BJ (cell line): ENCODE data around the gene PDE4A. TPM values are rescaled to one million over a fixed set of nuclear protein-coding genes. Genes with fewer than 3 reads are reported as not detected.
A peak's percentile ranks its signal among the peaks of the same experiment; 100 is the strongest.

ENCODE experiments used
- CTCF ChIA-PET: fragments of 350-600 bp; formaldehyde crosslinking; extraction: SDS; loops from one replicate; lab custom pipeline; 2021; ENCODE audit warnings: antibody characterized with exemption, inconsistent platforms; lab: Yijun Ruan, JAX
- POLR2A ChIA-PET: fragments of 300-600 bp; sonication (Branson Sonifier 250); formaldehyde crosslinking; extraction: SDS; loops from one replicate; lab custom pipeline; 2021; ENCODE audit warnings: antibody characterized with exemption; lab: Charles Lee
- DNase-seq: peaks from one replicate; pipeline ENCODE4 v3.0.0-alpha.2; 2011; ENCODE audit warnings: low read depth
- H3K27me3 ChIP-seq: 2 replicates; pipeline ENCODE4 v1.6.0; 2011; ENCODE audit warnings: low read length; ENCODE audit not compliant: control insufficient read depth, insufficient read depth
- H3K36me3 ChIP-seq: 2 replicates; pipeline ENCODE4 v1.5.1; 2011; ENCODE audit warnings: low read length; ENCODE audit not compliant: control insufficient read depth, insufficient read depth
- H3K4me3 ChIP-seq: 2 replicates; pipeline ENCODE4 v1.5.1; 2011; ENCODE audit warnings: low read depth, mild to moderate bottlenecking, control low read depth, low read length
- polyA plus RNA-seq: library from polyadenylated mRNA; depleted of rRNA; stranded (reverse); fragments of >200 nt; gene quantifications from 2 replicates; pipeline ENCODE4 v1.2.3, GENCODE V29; 2011
- TF ChIP-seq, protein P1 (sequence below): IDR thresholded peaks from 2 replicates; pipeline ENCODE4 v1.5.1; 2011; ENCODE audit warnings: low read depth, mild to moderate bottlenecking, control low read depth, inconsistent platforms, low read length, moderate library complexity; ENCODE audit not compliant: insufficient read depth

The PDE4A gene
- polyA plus RNA-seq, 1 experiment: 4.2 TPM

DNA sequence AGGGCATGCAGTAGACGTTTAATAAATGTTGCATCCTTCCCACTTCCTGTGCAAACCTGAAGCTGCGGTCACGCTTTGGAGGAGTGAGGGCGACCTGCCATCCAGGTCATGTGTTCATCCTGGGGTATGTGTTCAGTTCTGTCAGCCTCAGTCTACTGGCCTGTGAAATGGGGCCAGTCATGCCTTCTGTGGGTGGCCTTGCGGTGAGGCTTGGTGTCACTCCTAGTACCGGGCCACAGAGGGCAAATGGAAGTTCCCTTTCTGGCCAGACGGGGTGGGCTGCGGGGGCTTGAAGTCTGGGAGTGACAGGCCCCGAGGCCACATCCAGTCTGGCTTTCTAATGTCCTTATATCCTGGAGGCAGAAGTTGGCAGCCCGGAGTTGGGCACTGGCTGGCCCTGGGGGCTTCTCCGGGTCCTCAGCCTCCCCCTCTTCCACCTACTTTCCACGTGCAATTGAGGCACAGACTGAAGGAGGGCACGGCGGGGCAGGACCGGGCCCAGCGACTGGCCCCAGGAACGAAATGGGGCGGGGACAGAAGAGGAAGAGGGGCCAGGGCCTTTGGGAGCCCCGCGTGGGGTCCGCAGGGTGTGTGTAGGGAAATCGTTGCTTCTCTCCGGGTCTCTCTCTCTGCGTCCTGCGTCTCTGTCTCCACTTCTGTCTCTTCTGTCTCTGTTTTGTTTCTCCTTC lies 11.1 kb downstream of the PDE4A start:
- DNase-seq: no peak
- ChIA-PET CTCF (interaction anchor here (0.9 to 6.5 kb wide), 5 partner anchors 15 to 142 kb away, joined by 3 to 69 read pairs (median 3); no protein-coding TSS in a partner anchor), POLR2A (no interaction called here)
- Histone ChIP-seq H3K27me3 (peaks cover 7% of the 10 kb centered on the region), H3K4me3 (peak overlapping the region; percentile 59), H3K36me3 (peaks cover 2% of the 10 kb centered on the region; the same call in 1 of the 2 replicates)
- TF ChIP-seq, protein P1, sequence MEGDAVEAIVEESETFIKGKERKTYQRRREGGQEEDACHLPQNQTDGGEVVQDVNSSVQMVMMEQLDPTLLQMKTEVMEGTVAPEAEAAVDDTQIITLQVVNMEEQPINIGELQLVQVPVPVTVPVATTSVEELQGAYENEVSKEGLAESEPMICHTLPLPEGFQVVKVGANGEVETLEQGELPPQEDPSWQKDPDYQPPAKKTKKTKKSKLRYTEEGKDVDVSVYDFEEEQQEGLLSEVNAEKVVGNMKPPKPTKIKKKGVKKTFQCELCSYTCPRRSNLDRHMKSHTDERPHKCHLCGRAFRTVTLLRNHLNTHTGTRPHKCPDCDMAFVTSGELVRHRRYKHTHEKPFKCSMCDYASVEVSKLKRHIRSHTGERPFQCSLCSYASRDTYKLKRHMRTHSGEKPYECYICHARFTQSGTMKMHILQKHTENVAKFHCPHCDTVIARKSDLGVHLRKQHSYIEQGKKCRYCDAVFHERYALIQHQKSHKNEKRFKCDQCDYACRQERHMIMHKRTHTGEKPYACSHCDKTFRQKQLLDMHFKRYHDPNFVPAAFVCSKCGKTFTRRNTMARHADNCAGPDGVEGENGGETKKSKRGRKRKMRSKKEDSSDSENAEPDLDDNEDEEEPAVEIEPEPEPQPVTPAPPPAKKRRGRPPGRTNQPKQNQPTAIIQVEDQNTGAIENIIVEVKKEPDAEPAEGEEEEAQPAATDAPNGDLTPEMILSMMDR: no peak

DNA sequence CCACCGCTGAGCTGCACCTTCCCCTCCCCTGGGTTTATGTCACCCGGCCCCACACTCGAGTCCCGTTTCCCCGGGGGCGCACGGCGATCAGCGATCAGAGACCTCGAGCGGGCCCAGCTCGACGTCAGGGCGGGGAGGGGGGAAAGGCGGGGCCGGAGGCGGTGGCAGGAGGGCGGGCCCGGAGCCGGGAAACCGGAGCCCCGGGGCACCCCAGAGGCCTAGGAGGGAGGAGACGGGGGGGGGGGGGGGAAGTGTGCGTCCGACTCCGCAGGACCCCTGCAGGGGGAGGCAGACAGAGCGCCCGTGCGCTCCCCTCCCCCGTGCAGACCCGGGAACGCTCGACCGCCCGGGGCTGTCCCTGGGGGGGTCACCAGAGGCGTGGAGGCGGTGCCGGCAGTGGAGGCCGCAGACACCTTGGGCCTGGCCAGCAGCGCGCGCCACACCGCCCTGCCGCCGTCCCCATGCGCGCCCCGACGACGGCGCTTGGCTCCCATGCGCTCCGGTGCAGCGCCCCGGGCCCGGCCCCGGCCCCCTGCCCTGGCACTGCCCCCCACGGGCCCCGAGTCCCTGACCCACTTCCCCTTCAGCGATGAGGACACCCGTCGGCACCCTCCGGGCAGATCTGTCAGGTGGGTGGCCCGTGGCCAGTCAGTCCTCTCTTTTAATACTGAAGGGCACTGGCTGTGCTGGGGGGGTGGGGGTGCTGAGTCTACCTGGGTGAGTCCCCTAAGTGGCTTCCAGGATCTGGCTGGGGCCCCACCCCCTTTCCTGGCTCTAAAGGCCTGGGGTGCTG lies 11.8 kb downstream of the PDE4A start:
- CTCF ChIA-PET: interaction anchor here (0.9 to 2.3 kb wide), 6 partner anchors 9 to 141 kb away, joined by 3 to 7 read pairs (median 3); no protein-coding TSS in a partner anchor
- POLR2A ChIA-PET: no interaction called here
- DNase-seq: no peak
- TF ChIP-seq, protein P1: no peak
- Histone ChIP-seq H3K4me3 (peak overlapping the region; percentile 59), H3K27me3 (peaks cover 7% of the 10 kb centered on the region), H3K36me3 (peaks cover 2% of the 10 kb centered on the region; the same call in 1 of the 2 replicates)

DNA sequence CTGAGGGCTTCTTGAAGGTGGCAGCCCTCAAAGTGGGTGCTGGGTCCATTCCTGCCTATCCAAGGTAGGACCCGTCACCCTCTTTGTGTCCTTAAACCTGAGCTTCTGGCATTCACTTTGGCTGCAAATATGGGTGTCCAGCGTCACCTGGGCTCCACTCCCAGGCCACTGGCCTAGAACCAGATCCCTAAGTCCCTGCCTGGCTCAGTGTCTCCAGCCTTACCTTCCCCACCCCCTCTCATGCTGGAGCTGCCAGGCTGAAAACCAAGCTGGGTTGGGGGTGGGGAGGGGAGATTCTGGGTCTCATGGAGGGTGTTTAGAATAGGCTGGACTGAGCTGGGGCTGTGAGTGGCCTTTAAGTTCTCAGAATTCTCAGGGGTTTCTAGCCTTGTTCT lies 12.4 kb downstream of the PDE4A start:
- peak overlapping the region; percentile 59 for H3K4me3 ChIP-seq
- POLR2A ChIA-PET: no interaction called here
- TF ChIP-seq, protein P1: no peak
- no peak for DNase-seq
- H3K27me3 ChIP-seq: peaks cover 7% of the 10 kb centered on the region
- CTCF ChIA-PET: interaction anchor here (1.2 to 2.3 kb wide), 2 partner anchors 9 to 25 kb away, joined by 3 to 7 read pairs; no protein-coding TSS in a partner anchor
- peaks cover 2% of the 10 kb centered on the region; the same call in 1 of the 2 replicates for H3K36me3 ChIP-seq

DNA sequence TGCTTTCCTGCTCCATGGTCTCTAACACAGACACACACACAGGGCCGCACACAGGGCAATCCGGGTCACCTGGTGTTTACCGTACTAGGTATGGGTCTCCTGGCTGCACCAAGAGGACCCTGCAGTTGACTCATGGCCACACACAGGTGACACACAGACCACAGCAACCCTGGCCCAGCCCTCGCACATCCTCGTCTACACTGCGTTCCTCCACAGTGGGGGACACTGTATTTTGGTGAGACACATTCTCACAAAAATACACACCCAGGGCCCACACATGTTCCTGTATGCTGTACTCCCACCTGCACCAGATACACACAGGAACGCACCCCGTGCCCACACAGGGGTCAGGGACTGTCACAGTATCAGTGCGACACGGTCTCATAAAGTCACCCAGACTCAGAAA lies 12.8 kb downstream of the PDE4A start:
- Histone ChIP-seq H3K4me3 (no peak overlapping the region), H3K27me3 (peaks cover 7% of the 10 kb centered on the region), H3K36me3 (peaks cover 2% of the 10 kb centered on the region; the same call in 1 of the 2 replicates)
- CTCF ChIA-PET: interaction anchor here (1.2 to 2.3 kb wide), 2 partner anchors 10 to 25 kb away, joined by 3 to 7 read pairs; no protein-coding TSS in a partner anchor
- TF ChIP-seq, protein P1: no peak
- POLR2A ChIA-PET: no interaction called here
- DNase-seq: no peak

DNA sequence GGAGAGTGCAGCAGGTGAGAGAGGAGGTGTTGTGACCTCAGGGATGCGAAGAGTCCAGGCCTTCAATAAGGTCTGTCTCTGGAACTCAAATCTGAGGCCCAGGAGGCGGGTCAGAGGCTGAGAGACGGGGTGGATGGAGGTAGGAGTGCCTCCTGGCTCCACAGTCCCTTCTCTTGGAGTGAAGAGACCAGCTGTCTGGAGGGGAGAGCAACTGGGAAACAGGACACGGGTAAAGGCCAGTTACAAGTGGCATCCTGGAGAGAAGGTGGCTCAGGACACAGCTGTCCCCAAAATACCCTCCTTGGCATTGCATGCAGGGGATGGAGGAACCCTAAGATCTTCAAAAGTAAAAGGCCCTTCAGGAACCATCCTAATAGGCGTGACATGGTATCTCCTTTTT lies 19.2 kb downstream of the PDE4A start:
- DNase-seq: no peak
- Histone ChIP-seq H3K36me3 (peaks cover 2% of the 10 kb centered on the region; the same call in 1 of the 2 replicates), H3K27me3 (no peaks in the 10 kb centered on the region), H3K4me3 (no peak overlapping the region)
- ChIA-PET CTCF (interaction anchor here (1.0 to 2.0 kb wide), 2 partner anchors 16 to 51 kb away, joined by 3 to 7 read pairs; no protein-coding TSS in a partner anchor), POLR2A (no interaction called here)
- TF ChIP-seq, protein P1: no peak
